Measurements from ENCODE around the gene ADAP1.
"Not testable (repeated sequence)": the region's sequence is repeated elsewhere in the genome, so short reads cannot be mapped to it uniquely, and the experiment has no call there.

DNA sequence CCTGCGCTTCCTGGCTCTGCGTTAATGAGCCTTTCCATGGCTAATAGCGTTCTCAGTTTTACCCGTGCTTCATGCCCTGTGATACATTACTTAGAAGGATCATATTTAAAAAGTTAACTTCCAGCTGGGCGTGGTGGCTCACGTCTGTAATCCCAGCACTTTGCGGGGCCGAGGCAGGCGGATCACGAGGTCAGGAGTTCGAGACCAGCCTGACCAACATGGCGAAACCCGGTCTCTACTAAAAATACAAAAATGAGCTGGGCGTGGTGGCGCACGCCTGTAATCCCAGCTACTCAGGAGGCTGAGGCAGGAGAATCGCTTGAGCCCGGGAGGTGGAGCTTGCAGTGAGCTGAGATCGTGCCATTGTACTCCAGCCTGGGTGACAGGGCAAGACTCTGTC is 81.8 kb downstream of the ADAP1 start:
- TF ChIP-seq, protein P1, sequence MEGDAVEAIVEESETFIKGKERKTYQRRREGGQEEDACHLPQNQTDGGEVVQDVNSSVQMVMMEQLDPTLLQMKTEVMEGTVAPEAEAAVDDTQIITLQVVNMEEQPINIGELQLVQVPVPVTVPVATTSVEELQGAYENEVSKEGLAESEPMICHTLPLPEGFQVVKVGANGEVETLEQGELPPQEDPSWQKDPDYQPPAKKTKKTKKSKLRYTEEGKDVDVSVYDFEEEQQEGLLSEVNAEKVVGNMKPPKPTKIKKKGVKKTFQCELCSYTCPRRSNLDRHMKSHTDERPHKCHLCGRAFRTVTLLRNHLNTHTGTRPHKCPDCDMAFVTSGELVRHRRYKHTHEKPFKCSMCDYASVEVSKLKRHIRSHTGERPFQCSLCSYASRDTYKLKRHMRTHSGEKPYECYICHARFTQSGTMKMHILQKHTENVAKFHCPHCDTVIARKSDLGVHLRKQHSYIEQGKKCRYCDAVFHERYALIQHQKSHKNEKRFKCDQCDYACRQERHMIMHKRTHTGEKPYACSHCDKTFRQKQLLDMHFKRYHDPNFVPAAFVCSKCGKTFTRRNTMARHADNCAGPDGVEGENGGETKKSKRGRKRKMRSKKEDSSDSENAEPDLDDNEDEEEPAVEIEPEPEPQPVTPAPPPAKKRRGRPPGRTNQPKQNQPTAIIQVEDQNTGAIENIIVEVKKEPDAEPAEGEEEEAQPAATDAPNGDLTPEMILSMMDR (IDR thresholded peaks at IDR 0.05; ENCODE audit: borderline replicate concordance, extremely low read depth, low read length, poor library complexity, severe bottlenecking), result not testable (repeated sequence)
- TF ChIP-seq EZH2 (IDR thresholded peaks at IDR 0.05; ENCODE audit: borderline replicate concordance, low read depth, low read length, severe bottlenecking), result not testable (repeated sequence)

Data from DND-41 (cell line).